Right cardiac atrium (tissue), 5 donors: ENCODE data around the gene CNTN3. TPM values are rescaled to one million over a fixed set of nuclear protein-coding genes. Genes with fewer than 3 reads are reported as not detected.

Experiments used
- ATAC-seq, 2 donors: fragments of 200-7000 bp; cut with Tn5 transposase; one replicate each; pipeline versions ENCODE4 v1.8.0 to v1.9.1; 2020; ENCODE audit warnings: moderate library complexity in 2 of 2, mild to moderate bottlenecking in 1 of 2
- DNase-seq, 3 donors: peaks; one replicate each; pipeline ENCODE4 v3.0.0-alpha.2; 2020
- H3K27ac ChIP-seq: one replicate; pipeline ENCODE4 v1.5.1; 2013; ENCODE audit warnings: mild to moderate bottlenecking, low read length, control low read depth, moderate library complexity
- H3K27me3 ChIP-seq: one replicate; pipeline ENCODE4 v1.6.1; 2013; ENCODE audit not compliant: control insufficient read depth, insufficient read depth
- H3K4me1 ChIP-seq: one replicate; pipeline ENCODE4 v1.6.1; 2013; ENCODE audit warnings: low read length; ENCODE audit not compliant: control insufficient read depth, insufficient read depth
- H3K4me3 ChIP-seq: one replicate; pipeline ENCODE4 v1.5.1; 2013; ENCODE audit warnings: low read length, control low read depth
- H3K9me3 ChIP-seq: one replicate; pipeline ENCODE4 v1.6.1; 2013; ENCODE audit warnings: low read length; ENCODE audit not compliant: control insufficient read depth
- WGBS: extraction: QIAGEN DNeasy Blood & Tissue Kit; methylation state at CpG from one replicate; pipeline ENCODE4 v1.1.7; 2013; 5-methylcytosine and 5-hydroxymethylcytosine counted together
- intact Hi-C, 4 donors: fragments of 100-400 bp; cut with DNase I; formaldehyde crosslinking; loops; one replicate each; pipeline versions ENCODE4 v1.11.0 to v1.14.0; 2022 to 2023
- polyA plus RNA-seq: library from polyadenylated mRNA; stranded (reverse); fragments of 200-250 nt; gene quantifications from one replicate; pipeline ENCODE4 v1.2.3, GENCODE V29; 2013
- total RNA-seq, 4 donors: library from RNA; stranded (reverse); fragmentation: NEBNext Ultra II Directional; extraction: Animal tissue kit (Norgen Biotek cat#: 25700); gene quantifications; one replicate each; pipeline ENCODE4 v1.2.1, GENCODE V29; 2021
- donor health status: healthy with polysubstance abuse.
- donor health status: DM: no; HTN: yes; CAD: no.
- donor health status: DM: no; HTN: no; CAD: no.
- donor health status: DM: no; HTN: yes; CAD: no; lungs with severe emphysema.
- donor health status: DM: yes; HTN: yes; CAD: no.

CNTN3 gene
- total and polyA plus RNA-seq, 5 donors = 5.6 to 9.5 (median 7.5) TPM

- no peak for DNase-seq
- Histone ChIP-seq H3K9me3 (no peaks in the 10 kb centered on the region), H3K27ac (no peak overlapping the region), H3K4me3 (no peak overlapping the region), H3K27me3 (no peaks in the 10 kb centered on the region), H3K4me1 (no peaks in the 10 kb centered on the region)
- 81% methylated on average over 4 of the region's 4 CpGs for whole genome bisulfite sequencing
- ATAC-seq = no peak
- intact Hi-C loops = no loop called here
Measured at GRCh38 chr3:74590620-74591262, 23.7 kb downstream of the CNTN3 start.

GRCh38 chr3:74584782-74585181, 29.7 kb downstream of the CNTN3 start:
- no peak for DNase-seq
- intact Hi-C loops = no loop called here
- no peak for ATAC-seq
- Histone ChIP-seq H3K27ac (no peak overlapping the region), H3K9me3 (no peaks in the 10 kb centered on the region), H3K4me1 (no peaks in the 10 kb centered on the region), H3K27me3 (no peaks in the 10 kb centered on the region), H3K4me3 (no peak overlapping the region)
- WGBS = 72% methylated on average over 2 of the region's 2 CpGs

GRCh38 chr3:74582982-74583381, 31.5 kb downstream of the CNTN3 start:
- Histone ChIP-seq H3K27ac (no peak overlapping the region), H3K9me3 (no peaks in the 10 kb centered on the region), H3K4me3 (no peak overlapping the region), H3K27me3 (no peaks in the 10 kb centered on the region), H3K4me1 (no peaks in the 10 kb centered on the region)
- ATAC-seq (no peak), DNase-seq (no peak)
- 83% methylated on average over 5 of the region's 5 CpGs for WGBS
- intact Hi-C loops = no loop called here

GRCh38 chr3:74575857-74576256, 38.6 kb downstream of the CNTN3 start:
- H3K9me3 ChIP-seq = no peaks in the 10 kb centered on the region
- 56% methylated on average over 3 of the region's 3 CpGs for WGBS
- ATAC-seq (no peak), DNase-seq (no peak)
- H3K4me3 ChIP-seq = no peak overlapping the region
- intact Hi-C loops = no loop called here
- H3K27ac ChIP-seq = no peak overlapping the region
- H3K4me1 ChIP-seq = no peaks in the 10 kb centered on the region
- H3K27me3 ChIP-seq = no peaks in the 10 kb centered on the region

GRCh38 chr3:74571118-74571517, 43.3 kb downstream of the CNTN3 start:
- intact Hi-C loops = no loop called here
- 89% methylated on average over 4 of the region's 4 CpGs for WGBS
- H3K27me3 ChIP-seq = no peaks in the 10 kb centered on the region
- no peak overlapping the region for H3K27ac ChIP-seq
- no peak for ATAC-seq
- H3K4me1 ChIP-seq = no peaks in the 10 kb centered on the region
- no peak overlapping the region for H3K4me3 ChIP-seq
- DNase-seq = no peak
- no peaks in the 10 kb centered on the region for H3K9me3 ChIP-seq
